ENCODE data around the gene TLE7.

Gene TLE7

DNA sequence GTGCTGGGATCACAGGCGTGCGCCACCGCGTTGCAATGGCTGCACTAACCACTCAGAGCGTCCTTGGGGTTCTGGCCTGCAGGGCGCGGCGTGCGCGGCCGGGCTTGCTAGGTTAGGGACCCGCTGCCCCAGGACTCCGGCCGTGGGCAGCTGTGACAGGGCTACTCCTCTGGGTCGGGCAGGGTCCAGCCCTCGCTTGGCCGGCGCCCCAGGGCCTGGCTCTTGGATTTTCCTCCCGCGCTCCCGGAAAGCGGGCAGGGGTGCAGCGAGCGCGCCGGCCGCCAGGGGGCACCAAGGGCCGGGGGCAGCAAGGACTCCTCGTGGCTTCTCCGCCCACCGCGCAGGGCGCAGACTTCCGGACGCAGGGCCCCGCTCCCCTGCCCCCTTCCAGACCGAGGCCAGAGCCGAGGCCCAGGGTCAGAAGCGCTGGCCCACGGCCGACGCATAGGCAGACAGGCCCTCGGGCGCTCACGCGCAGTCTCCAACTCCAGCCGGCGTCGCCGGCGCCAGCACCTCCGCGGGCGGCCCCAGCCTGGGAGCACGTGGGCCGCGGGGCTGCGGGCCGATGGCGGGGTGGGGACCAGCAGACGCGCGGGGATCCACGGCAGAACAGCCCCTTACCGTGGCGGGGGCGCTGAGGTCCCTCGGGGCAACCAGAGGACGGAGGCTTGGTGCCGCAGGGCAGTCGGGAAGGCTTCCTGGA lies 355 bp downstream of the TLE7 start:
- Histone ChIP-seq H3K9ac (no peak overlapping the region), H3K79me2 (ENCODE audit: insufficient read depth, low read depth) (no peaks in the 10 kb centered on the region), H3K4me1 (ENCODE audit: low read depth, poor library complexity, severe bottlenecking) (no peaks in the 10 kb centered on the region), H3K27me3 (ENCODE audit: insufficient read depth, low read depth) (no peaks in the 10 kb centered on the region), H3K36me3 (ENCODE audit: insufficient read depth) (no peaks in the 10 kb centered on the region), H3K4me2 (no peak overlapping the region), H4K20me1 (ENCODE audit: insufficient read depth) (no peaks in the 10 kb centered on the region), H3K27ac (no peak overlapping the region), H3K4me3 (IDR thresholded peaks at IDR 0.05; ENCODE audit: insufficient read depth, low read depth, low read length) (no peak overlapping the region), H2AFZ (ENCODE audit: low read depth) (no peak overlapping the region)
- TF ChIP-seq CTCF (conservative IDR thresholded peaks at IDR 0.05; ENCODE audit: low read depth, low read length): no peak

DNA sequence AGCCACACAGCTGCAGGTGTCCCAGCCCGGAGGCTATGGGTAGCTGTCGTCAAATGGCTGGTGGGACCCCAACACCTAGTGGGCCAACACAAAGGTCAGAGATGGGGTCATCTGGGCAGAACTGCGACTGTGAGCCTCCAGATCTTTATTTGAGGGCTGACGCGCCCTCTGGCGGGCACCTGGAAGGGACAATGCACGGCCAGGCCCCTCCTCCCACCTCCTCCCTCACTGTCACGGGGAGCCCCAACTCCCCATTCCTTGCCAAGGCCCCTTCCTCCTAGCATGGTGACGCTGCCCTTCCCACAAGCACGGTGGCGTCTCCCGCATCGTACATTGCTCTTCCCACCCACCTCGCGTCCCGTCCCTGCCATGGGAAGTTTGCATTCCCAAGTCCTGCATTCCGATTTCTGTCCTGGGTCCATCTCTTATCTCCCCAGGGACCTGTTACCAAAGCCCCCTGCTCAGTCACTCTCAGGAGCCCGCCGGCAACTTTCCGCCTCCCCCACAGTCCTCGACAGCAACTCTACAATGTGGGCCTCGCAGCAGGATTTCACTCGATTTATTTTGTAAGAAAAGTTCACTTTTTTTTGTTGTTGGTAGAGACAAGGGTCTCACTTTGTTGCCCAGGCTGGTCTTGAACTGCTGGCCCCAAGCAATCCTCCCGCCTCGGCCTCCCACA lies 1.0 kb downstream of the TLE7 start:
- Histone ChIP-seq H3K9ac (no peak overlapping the region), H3K79me2 (ENCODE audit: insufficient read depth, low read depth) (no peaks in the 10 kb centered on the region), H4K20me1 (ENCODE audit: insufficient read depth) (no peaks in the 10 kb centered on the region), H3K27ac (no peak overlapping the region), H3K36me3 (ENCODE audit: insufficient read depth) (no peaks in the 10 kb centered on the region), H2AFZ (ENCODE audit: low read depth) (no peak overlapping the region), H3K4me1 (ENCODE audit: low read depth, poor library complexity, severe bottlenecking) (no peaks in the 10 kb centered on the region), H3K4me3 (IDR thresholded peaks at IDR 0.05; ENCODE audit: insufficient read depth, low read depth, low read length) (no peak overlapping the region), H3K27me3 (ENCODE audit: insufficient read depth, low read depth) (no peaks in the 10 kb centered on the region), H3K4me2 (no peak overlapping the region)
- TF ChIP-seq CTCF (conservative IDR thresholded peaks at IDR 0.05; ENCODE audit: low read depth, low read length): no peak

DNA sequence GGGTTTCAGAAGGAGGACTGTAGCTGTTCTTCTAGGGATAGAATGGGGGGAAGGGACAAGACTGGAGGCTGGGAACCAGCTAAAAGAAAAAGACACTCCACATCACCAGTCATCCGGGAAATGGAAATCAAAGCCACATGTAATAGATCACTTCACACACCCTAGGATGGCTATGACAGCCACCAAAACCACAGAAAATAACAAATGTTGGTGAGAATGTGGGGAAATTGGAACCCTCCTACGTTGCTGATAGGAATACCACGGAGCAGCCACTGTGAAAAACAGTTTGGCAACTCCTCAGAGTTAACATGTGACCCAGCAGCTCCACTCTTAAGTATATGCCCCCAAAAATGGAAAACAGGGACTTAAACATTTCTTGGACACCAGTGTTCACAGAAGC lies 2.3 kb downstream of the TLE7 start:
- Histone ChIP-seq H2AFZ (ENCODE audit: low read depth) (no peak overlapping the region), H3K9ac (no peak overlapping the region), H3K79me2 (ENCODE audit: insufficient read depth, low read depth) (no peaks in the 10 kb centered on the region), H3K27ac (no peak overlapping the region), H3K36me3 (ENCODE audit: insufficient read depth) (no peaks in the 10 kb centered on the region), H4K20me1 (ENCODE audit: insufficient read depth) (no peaks in the 10 kb centered on the region), H3K4me3 (IDR thresholded peaks at IDR 0.05; ENCODE audit: insufficient read depth, low read depth, low read length) (no peak overlapping the region), H3K4me1 (ENCODE audit: low read depth, poor library complexity, severe bottlenecking) (no peaks in the 10 kb centered on the region), H3K4me2 (no peak overlapping the region), H3K27me3 (ENCODE audit: insufficient read depth, low read depth) (no peaks in the 10 kb centered on the region)
- TF ChIP-seq CTCF (conservative IDR thresholded peaks at IDR 0.05; ENCODE audit: low read depth, low read length): no peak

DNA sequence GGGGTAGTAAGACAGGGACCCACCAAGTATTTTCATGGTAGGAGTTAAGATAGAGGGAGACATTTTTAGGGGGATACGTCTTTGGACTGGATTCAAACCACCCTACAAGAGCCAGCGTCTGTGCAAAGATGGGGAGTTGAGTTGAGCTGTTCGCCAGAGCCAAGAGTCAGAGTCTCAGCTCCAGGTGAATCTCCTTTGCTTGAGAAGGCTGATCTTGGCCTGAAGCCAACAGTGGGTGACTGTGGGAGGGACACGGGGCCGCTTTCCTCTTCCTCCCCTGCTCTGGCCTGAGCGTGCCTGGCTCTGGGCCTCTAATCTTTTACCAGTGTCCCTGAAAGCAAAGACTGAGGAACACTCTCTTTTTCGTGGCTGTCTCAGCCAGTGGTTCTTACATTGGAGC lies 5.4 kb downstream of the TLE7 start:
- Histone ChIP-seq H2AFZ (ENCODE audit: low read depth) (no peak overlapping the region), H3K79me2 (ENCODE audit: insufficient read depth, low read depth) (no peaks in the 10 kb centered on the region)

More for the DNA sequence above, 5.4 kb downstream of the TLE7 start:
- H3K9ac ChIP-seq: no peak overlapping the region
- no peak overlapping the region for H3K27ac ChIP-seq
- no peak overlapping the region for H3K4me2 ChIP-seq
- H4K20me1 ChIP-seq (ENCODE audit: insufficient read depth): no peaks in the 10 kb centered on the region
- H3K27me3 ChIP-seq (ENCODE audit: insufficient read depth, low read depth): no peaks in the 10 kb centered on the region
- H3K36me3 ChIP-seq (ENCODE audit: insufficient read depth): no peaks in the 10 kb centered on the region
- TF ChIP-seq CTCF (conservative IDR thresholded peaks at IDR 0.05; ENCODE audit: low read depth, low read length): no peak
- no peaks in the 10 kb centered on the region for H3K4me1 ChIP-seq (ENCODE audit: low read depth, poor library complexity, severe bottlenecking)
- H3K4me3 ChIP-seq (IDR thresholded peaks at IDR 0.05; ENCODE audit: insufficient read depth, low read depth, low read length): no peak overlapping the region

Measured in KMS-11 (cell line).